Dedifferentiated amniotic fluid mesenchymal stem cell (primary cell): ENCODE measurements around the gene DEFB110.

Experiments
- DNase-seq: peaks from one replicate; pipeline ENCODE4 v3.0.0-alpha.2; 2016; ENCODE audit errors: extremely low spot score

The DEFB110 gene

GRCh38 chr6:50021894-50022293 lies at the start of gene DEFB110:
DEFB110 (minus strand) TSS chr6:50021994; CDS start chr6:50021935, 59 bp downstream.
- DNase-seq, result no peak

GRCh38 chr6:50070101-50070500 lies 48.3 kb upstream of the DEFB110 start:
- no peak for DNase-seq

- DNase-seq, result no peak
These were observed 40.3 kb upstream of the DEFB110 start for GRCh38 chr6:50062051-50062450.

- DNase-seq, result no peak
These were observed 34.4 kb upstream of the DEFB110 start for GRCh38 chr6:50056242-50056641.

GRCh38 chr6:50049829-50050228 lies 28.0 kb upstream of the DEFB110 start, which contains the start of gene DEFB112:
DEFB112 (minus strand) TSS chr6:50049929; CDS start chr6:50049869, 60 bp downstream.
- no peak for DNase-seq

- DNase-seq, result no peak
These were observed 25.2 kb upstream of the DEFB110 start for GRCh38 chr6:50047026-50047425.

GRCh38 chr6:50030777-50031562 lies 9.2 kb upstream of the DEFB110 start:
- no peak for DNase-seq

GRCh38 chr6:50030350-50030749 lies 8.6 kb upstream of the DEFB110 start:
- no peak for DNase-seq

GRCh38 chr6:50025258-50025657 lies 3.5 kb upstream of the DEFB110 start:
- no peak for DNase-seq

GRCh38 chr6:50007819-50008218 lies 14.0 kb downstream of the DEFB110 start:
- DNase-seq, result no peak

- DNase-seq, result no peak
These were observed 18.7 kb downstream of the DEFB110 start for GRCh38 chr6:50003139-50003538.

- DNase-seq, result no peak
These were observed 26.5 kb downstream of the DEFB110 start for GRCh38 chr6:49995278-49995677.

GRCh38 chr6:49988900-49989299 lies 32.9 kb downstream of the DEFB110 start:
- DNase-seq, result no peak

GRCh38 chr6:49987749-49988148 lies 34.0 kb downstream of the DEFB110 start:
- no peak for DNase-seq

- DNase-seq, result no peak
These were observed 35.2 kb downstream of the DEFB110 start for GRCh38 chr6:49986551-49986950.

GRCh38 chr6:49982046-49982445 lies 39.7 kb downstream of the DEFB110 start:
- DNase-seq, result no peak

- DNase-seq, result no peak
These were observed 40.9 kb downstream of the DEFB110 start for GRCh38 chr6:49980898-49981297.

GRCh38 chr6:49979584-49979983 lies 42.2 kb downstream of the DEFB110 start:
- no peak for DNase-seq

- DNase-seq, result no peak
These were observed 43.2 kb downstream of the DEFB110 start for GRCh38 chr6:49978332-49979226.

- no peak for DNase-seq
These were observed 52.2 kb downstream of the DEFB110 start, which contains the start of gene DEFB113 for GRCh38 chr6:49969605-49970004. DEFB113 (minus strand) TSS chr6:49969625; CDS start chr6:49969625, 0 bp downstream.
